ENCODE measurements around the gene THAP3.

DNA sequence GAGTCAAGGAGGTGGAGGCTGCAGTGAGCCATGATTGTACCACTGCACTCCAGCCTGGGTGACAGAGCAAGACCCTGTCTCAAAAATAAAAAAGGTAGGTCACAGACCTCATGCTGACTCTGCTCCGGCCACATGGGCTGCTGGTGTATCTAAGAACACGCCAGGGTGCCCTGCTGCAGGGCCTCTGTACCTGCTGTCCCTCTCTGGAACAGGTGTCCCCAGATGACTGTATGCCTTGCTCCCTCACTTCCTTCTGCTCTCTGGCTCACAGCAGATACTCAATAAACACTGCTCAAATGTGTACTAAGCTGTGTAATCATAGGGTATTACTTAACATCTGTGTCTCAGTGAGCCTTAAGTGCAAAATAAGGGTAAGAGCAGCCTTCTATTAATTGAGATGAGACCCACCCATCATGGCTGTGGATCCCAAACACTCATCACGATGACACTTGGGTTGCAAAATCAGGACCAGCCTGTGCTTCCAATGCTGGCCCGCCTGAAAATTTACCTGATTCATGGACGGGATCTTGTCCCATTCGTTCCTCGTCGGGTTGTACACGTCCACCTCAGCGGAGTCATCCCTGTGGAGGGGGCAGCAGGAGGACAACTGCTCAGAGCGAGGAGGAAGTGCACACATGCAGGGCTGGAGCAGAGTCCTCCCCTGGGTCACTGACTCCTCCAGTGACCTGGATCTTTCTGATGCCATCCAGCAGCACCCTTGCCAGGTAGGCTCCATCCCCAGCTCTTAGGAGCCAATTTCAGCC, 29.5 kb upstream of the THAP3 start:
- TF ChIP-seq, protein P1, sequence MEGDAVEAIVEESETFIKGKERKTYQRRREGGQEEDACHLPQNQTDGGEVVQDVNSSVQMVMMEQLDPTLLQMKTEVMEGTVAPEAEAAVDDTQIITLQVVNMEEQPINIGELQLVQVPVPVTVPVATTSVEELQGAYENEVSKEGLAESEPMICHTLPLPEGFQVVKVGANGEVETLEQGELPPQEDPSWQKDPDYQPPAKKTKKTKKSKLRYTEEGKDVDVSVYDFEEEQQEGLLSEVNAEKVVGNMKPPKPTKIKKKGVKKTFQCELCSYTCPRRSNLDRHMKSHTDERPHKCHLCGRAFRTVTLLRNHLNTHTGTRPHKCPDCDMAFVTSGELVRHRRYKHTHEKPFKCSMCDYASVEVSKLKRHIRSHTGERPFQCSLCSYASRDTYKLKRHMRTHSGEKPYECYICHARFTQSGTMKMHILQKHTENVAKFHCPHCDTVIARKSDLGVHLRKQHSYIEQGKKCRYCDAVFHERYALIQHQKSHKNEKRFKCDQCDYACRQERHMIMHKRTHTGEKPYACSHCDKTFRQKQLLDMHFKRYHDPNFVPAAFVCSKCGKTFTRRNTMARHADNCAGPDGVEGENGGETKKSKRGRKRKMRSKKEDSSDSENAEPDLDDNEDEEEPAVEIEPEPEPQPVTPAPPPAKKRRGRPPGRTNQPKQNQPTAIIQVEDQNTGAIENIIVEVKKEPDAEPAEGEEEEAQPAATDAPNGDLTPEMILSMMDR (IDR thresholded peaks at IDR 0.05): no peak
- no peak for TF ChIP-seq EZH2 (IDR thresholded peaks at IDR 0.05; ENCODE audit: borderline replicate concordance, insufficient read depth, low read depth, low read length, poor library complexity, severe bottlenecking)
